ENCODE measurements around the gene CWC27.

DNA sequence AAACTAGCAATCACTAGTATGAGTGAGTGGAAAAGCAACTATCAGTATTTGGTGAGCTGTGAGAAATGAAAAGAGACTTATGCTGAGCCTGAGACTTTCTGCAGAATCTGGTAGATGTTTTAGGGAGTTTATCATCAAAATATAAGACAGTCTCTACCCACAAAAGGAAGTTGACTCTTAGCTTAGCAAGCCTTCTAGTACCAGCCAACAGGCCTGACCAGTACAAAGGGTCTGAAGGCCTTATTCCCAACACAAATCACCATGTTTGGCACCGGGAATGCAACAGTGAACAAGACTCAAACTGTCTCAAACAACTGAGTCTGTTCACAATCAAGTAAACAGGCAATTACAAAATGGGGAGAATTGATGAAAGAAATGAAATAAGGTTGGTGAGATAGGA, 244.4 kb downstream of the CWC27 start:
- no peak for TF ChIP-seq POLR2AphosphoS5 (IDR thresholded peaks at IDR 0.05; ENCODE audit: low read depth)
- TF ChIP-seq, protein P1, sequence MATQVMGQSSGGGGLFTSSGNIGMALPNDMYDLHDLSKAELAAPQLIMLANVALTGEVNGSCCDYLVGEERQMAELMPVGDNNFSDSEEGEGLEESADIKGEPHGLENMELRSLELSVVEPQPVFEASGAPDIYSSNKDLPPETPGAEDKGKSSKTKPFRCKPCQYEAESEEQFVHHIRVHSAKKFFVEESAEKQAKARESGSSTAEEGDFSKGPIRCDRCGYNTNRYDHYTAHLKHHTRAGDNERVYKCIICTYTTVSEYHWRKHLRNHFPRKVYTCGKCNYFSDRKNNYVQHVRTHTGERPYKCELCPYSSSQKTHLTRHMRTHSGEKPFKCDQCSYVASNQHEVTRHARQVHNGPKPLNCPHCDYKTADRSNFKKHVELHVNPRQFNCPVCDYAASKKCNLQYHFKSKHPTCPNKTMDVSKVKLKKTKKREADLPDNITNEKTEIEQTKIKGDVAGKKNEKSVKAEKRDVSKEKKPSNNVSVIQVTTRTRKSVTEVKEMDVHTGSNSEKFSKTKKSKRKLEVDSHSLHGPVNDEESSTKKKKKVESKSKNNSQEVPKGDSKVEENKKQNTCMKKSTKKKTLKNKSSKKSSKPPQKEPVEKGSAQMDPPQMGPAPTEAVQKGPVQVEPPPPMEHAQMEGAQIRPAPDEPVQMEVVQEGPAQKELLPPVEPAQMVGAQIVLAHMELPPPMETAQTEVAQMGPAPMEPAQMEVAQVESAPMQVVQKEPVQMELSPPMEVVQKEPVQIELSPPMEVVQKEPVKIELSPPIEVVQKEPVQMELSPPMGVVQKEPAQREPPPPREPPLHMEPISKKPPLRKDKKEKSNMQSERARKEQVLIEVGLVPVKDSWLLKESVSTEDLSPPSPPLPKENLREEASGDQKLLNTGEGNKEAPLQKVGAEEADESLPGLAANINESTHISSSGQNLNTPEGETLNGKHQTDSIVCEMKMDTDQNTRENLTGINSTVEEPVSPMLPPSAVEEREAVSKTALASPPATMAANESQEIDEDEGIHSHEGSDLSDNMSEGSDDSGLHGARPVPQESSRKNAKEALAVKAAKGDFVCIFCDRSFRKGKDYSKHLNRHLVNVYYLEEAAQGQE (IDR thresholded peaks at IDR 0.05; ENCODE audit: insufficient replicate concordance, low read depth): no peak
- TF ChIP-seq, protein P2, sequence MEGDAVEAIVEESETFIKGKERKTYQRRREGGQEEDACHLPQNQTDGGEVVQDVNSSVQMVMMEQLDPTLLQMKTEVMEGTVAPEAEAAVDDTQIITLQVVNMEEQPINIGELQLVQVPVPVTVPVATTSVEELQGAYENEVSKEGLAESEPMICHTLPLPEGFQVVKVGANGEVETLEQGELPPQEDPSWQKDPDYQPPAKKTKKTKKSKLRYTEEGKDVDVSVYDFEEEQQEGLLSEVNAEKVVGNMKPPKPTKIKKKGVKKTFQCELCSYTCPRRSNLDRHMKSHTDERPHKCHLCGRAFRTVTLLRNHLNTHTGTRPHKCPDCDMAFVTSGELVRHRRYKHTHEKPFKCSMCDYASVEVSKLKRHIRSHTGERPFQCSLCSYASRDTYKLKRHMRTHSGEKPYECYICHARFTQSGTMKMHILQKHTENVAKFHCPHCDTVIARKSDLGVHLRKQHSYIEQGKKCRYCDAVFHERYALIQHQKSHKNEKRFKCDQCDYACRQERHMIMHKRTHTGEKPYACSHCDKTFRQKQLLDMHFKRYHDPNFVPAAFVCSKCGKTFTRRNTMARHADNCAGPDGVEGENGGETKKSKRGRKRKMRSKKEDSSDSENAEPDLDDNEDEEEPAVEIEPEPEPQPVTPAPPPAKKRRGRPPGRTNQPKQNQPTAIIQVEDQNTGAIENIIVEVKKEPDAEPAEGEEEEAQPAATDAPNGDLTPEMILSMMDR (IDR thresholded peaks at IDR 0.05; ENCODE audit: insufficient read depth, low read length): no peak
